ENCODE data around the gene FBXL7.

DNA sequence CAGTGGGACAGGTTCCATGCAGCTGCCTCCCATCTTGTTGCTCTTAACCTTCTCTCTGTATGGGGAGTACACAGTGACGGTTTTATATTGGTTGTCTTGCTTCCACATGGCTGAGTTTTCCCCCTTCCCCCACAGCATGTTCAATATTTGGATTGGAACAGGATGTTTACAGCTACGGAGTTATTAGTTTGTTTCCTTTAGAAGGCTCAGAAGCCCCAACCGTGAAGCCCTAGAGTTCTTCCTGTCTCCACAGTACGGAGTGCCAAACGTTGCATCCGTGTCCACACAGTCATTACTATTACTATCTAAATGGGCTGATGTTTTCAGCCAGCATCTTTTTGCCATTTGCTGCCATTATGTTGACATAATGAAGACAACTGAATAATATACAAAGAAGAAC, 402.1 kb downstream of the FBXL7 start:
- TF ChIP-seq, protein P1, sequence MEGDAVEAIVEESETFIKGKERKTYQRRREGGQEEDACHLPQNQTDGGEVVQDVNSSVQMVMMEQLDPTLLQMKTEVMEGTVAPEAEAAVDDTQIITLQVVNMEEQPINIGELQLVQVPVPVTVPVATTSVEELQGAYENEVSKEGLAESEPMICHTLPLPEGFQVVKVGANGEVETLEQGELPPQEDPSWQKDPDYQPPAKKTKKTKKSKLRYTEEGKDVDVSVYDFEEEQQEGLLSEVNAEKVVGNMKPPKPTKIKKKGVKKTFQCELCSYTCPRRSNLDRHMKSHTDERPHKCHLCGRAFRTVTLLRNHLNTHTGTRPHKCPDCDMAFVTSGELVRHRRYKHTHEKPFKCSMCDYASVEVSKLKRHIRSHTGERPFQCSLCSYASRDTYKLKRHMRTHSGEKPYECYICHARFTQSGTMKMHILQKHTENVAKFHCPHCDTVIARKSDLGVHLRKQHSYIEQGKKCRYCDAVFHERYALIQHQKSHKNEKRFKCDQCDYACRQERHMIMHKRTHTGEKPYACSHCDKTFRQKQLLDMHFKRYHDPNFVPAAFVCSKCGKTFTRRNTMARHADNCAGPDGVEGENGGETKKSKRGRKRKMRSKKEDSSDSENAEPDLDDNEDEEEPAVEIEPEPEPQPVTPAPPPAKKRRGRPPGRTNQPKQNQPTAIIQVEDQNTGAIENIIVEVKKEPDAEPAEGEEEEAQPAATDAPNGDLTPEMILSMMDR (IDR thresholded peaks at IDR 0.05) = no peak
- TF ChIP-seq POLR2AphosphoS5 (IDR thresholded peaks at IDR 0.05; ENCODE audit: low read depth, low read length) (no peak), TCF7L2 (IDR thresholded peaks at IDR 0.05; ENCODE audit: low read depth, low read length) (no peak)

Data from Panc1 (cell line).